Panc1 (cell line): ENCODE measurements around the gene TRIO.

ENCODE experiments used
- CTCF ChIP-seq: fragments of 450-650 bp; IDR thresholded peaks from 2 replicates; pipeline ENCODE4 v1.5.1; 2017; ENCODE audit warnings: mild to moderate bottlenecking
- POLR2AphosphoS5 ChIP-seq: IDR thresholded peaks from 2 replicates; pipeline ENCODE4 v1.6.1; 2012; ENCODE audit warnings: mild to moderate bottlenecking, low read depth, low read length, moderate library complexity

DNA sequence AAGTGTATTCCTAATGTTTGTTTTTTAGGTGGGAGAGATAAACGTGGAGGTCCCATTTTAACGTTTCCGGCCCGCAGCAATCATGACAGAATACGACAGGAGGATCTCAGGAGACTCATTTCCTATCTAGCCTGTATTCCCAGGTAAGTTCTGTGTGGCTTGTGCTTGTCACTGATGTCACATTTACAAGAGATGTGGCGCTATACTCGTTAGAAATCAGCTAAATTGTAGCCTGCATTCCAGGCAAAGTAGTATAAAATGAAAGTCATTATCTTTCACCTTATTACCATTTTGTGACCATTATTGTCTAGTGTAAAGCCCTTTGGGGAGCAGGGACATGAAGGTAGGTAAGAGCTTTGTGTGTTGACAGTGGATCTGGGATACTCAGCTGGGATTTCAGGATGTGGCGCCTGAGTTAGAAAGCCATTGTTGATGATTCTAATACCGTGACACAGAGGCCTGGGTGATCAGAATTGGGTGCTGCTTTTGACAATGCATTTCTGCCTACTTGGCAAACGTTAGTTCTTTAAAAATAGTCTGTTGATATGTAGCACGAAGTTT lies 137.2 kb downstream of the TRIO start:
- TF ChIP-seq CTCF (no peak), POLR2AphosphoS5 (no peak)
